Fibroblast of the aortic adventitia (primary cell): ENCODE results near the gene RIPOR1. TPM values are rescaled to one million over a fixed set of nuclear protein-coding genes. Genes with fewer than 3 reads are reported as not detected.
A peak's percentile ranks its signal among the peaks of the same experiment; 100 is the strongest.

Experiments used
- DNase-seq: peaks from one replicate; pipeline ENCODE4 v3.0.0-alpha.2; 2010; ENCODE audit warnings: low read depth
- H3K4me3 ChIP-seq: 2 replicates; pipeline ENCODE4 v1.5.1; 2011; ENCODE audit warnings: low read depth, mild to moderate bottlenecking, control low read depth, low read length, moderate library complexity
- CTCF ChIP-seq: IDR thresholded peaks from 2 replicates; pipeline ENCODE4 v1.5.1; 2011; ENCODE audit warnings: mild to moderate bottlenecking, low read length, control low read depth, inconsistent platforms; ENCODE audit not compliant: insufficient read depth
- total RNA-seq: library from RNA; depleted of rRNA; stranded (reverse); fragments of >200 nt; gene quantifications from 2 replicates; pipeline ENCODE4 v1.2.3, GENCODE V29; 2012; ENCODE audit warnings: low replicate concordance

The RIPOR1 gene
- total RNA-seq, 1 donor: 29.3 TPM

GRCh38 chr16:67534431-67534830, 5.8 kb downstream of the RIPOR1 start:
- DNase-seq: no peak
- no peak overlapping the region for H3K4me3 ChIP-seq
- TF ChIP-seq CTCF: no peak

GRCh38 chr16:67535201-67535600, 6.6 kb downstream of the RIPOR1 start:
- TF ChIP-seq CTCF: no peak
- no peak overlapping the region for H3K4me3 ChIP-seq
- DNase-seq: no peak

GRCh38 chr16:67537270-67537635, 8.6 kb downstream of the RIPOR1 start:
- no peak for TF ChIP-seq CTCF
- no peak for DNase-seq
- peak overlapping the region; percentile 73 for H3K4me3 ChIP-seq

- DNase-seq: no peak
- peak overlapping the region; percentile 73 for H3K4me3 ChIP-seq
- no peak for TF ChIP-seq CTCF
Observed at GRCh38 chr16:67537636-67538591, 9.3 kb downstream of the RIPOR1 start.

GRCh38 chr16:67538666-67539101, 10.1 kb downstream of the RIPOR1 start:
- H3K4me3 ChIP-seq: peak overlapping the region; percentile 73
- peak; percentile 62 for DNase-seq
- TF ChIP-seq CTCF: no peak

GRCh38 chr16:67539271-67539670, 10.6 kb downstream of the RIPOR1 start:
- H3K4me3 ChIP-seq: no peak overlapping the region
- TF ChIP-seq CTCF: no peak
- DNase-seq: no peak
